H1 (cell line): ENCODE data around the gene TCEA3. TPM values are rescaled to one million over a fixed set of nuclear protein-coding genes. Genes with fewer than 3 reads are reported as not detected.

Source experiments
- CTCF ChIA-PET: fragments of 300-600 bp; sonication (Branson Sonifier 250); formaldehyde crosslinking; loops from one replicate; lab custom pipeline; 2021; ENCODE audit not compliant: partially characterized antibody; lab: Charles Lee
- POLR2A ChIA-PET: fragments of 300-600 bp; sonication (Branson Sonifier 250); formaldehyde crosslinking; loops from one replicate; lab custom pipeline; 2021; ENCODE audit warnings: inconsistent platforms; ENCODE audit not compliant: partially characterized antibody; lab: Charles Lee
- DNase-seq, 2 experiments: peaks; one replicate each; pipeline versions ENCODE4 v3.0.0 to v3.0.0-alpha.2; 2010 to 2022; ENCODE audit warnings: low spot score in 2 of 2, low read depth in 1 of 2, mixed read lengths in 1 of 2
- FAIRE-seq: peaks from 2 replicates; lab custom pipeline; 2011; peaks lifted over from hg19 to GRCh38; lab: Jason Lieb, UNC
- H2AFZ ChIP-seq: 2 replicates; pipeline ENCODE4 v1.8.1; 2012; ENCODE audit warnings: low read length, inconsistent platforms
- H2AK5ac ChIP-seq: 2 replicates; pipeline ENCODE4 v1.6.1; 2013; ENCODE audit warnings: low read depth, low read length
- H2BK120ac ChIP-seq: replicated peaks from 2 replicates; pipeline ENCODE3; 2013; ENCODE audit warnings: low read depth, low read length, inconsistent platforms
- H2BK12ac ChIP-seq: 2 replicates; pipeline ENCODE4 v1.6.1; 2013; ENCODE audit warnings: low read depth, low read length
- H2BK15ac ChIP-seq: 2 replicates; pipeline ENCODE4 v1.6.1; 2013; ENCODE audit warnings: low read length
- H2BK20ac ChIP-seq: 2 replicates; pipeline ENCODE4 v1.6.1; 2013; ENCODE audit warnings: low read length
- H2BK5ac ChIP-seq: 2 replicates; pipeline ENCODE4 v1.6.1; 2013; ENCODE audit warnings: low read depth, low read length
- H3K14ac ChIP-seq: 2 replicates; pipeline ENCODE4 v1.6.1; 2013; ENCODE audit warnings: inconsistent platforms; ENCODE audit not compliant: insufficient read length
- H3K18ac ChIP-seq: 2 replicates; pipeline ENCODE4 v1.6.1; 2013; ENCODE audit warnings: low read length; ENCODE audit errors: extremely low read depth
- H3K23ac ChIP-seq: 2 replicates; pipeline ENCODE4 v1.6.1; 2013; ENCODE audit warnings: inconsistent platforms; ENCODE audit not compliant: insufficient read length
- H3K23me2 ChIP-seq: 2 replicates; pipeline ENCODE4 v1.6.1; 2013; ENCODE audit warnings: low read depth, low read length
- H3K27ac ChIP-seq: 2 replicates; pipeline ENCODE4 v1.6.1; 2011; ENCODE audit warnings: low read depth, low read length, inconsistent platforms
- H3K27me3 ChIP-seq, 4 experiments: replicated peaks in 1 of 4; 1 replicate in 1 of 4; 2 replicates in 3 of 4; pipeline versions ENCODE4 v1.6.1 to v1.8.1; 2011 to 2013; ENCODE audit warnings: low read length in 3 of 4, mild to moderate bottlenecking in 3 of 4, inconsistent platforms in 2 of 4, mixed read lengths in 2 of 4, moderate library complexity in 1 of 4; ENCODE audit not compliant: control insufficient read depth in 3 of 4, insufficient read depth in 3 of 4; ENCODE audit errors: extremely low read depth in 1 of 4
- H3K36me3 ChIP-seq, 4 experiments: 2 replicates each; pipeline versions ENCODE4 v1.6.1 to v1.8.1; 2011 to 2013; ENCODE audit warnings: mild to moderate bottlenecking in 4 of 4, low read length in 3 of 4, moderate library complexity in 2 of 4, control low read depth in 1 of 4, inconsistent platforms in 1 of 4; ENCODE audit not compliant: insufficient read depth in 4 of 4, control insufficient read depth in 2 of 4
- H3K4ac ChIP-seq: replicated peaks from 2 replicates; pipeline ENCODE3; 2013; ENCODE audit warnings: low read length, low read depth, mixed read lengths, inconsistent platforms; ENCODE audit not compliant: insufficient read length
- H3K4me1 ChIP-seq, 4 experiments: replicated peaks in 1 of 4; 1 replicate in 1 of 4; 2 replicates in 3 of 4; pipeline versions ENCODE4 v1.6.1 to v1.8.1; 2011 to 2013; ENCODE audit warnings: low read length in 3 of 4, inconsistent platforms in 2 of 4, mixed read lengths in 1 of 4; ENCODE audit not compliant: insufficient read depth in 4 of 4, control insufficient read depth in 3 of 4
- H3K4me2 ChIP-seq, 2 experiments: 2 replicates each; pipeline versions ENCODE4 v1.6.1 to v1.8.1; 2011 to 2013; ENCODE audit warnings: low read depth in 2 of 2, low read length in 2 of 2, control low read depth in 1 of 2, inconsistent platforms in 1 of 2, mild to moderate bottlenecking in 1 of 2; ENCODE audit not compliant: insufficient read depth in 1 of 2
- H3K4me3 ChIP-seq, 4 experiments: fragments of 200-600, 300-600 bp in 1 of 4; sonication (generic), shearing (Covaris generic), sonication (Bioruptor Twin) in 1 of 4; 2 replicates each; pipeline versions ENCODE4 v1.5.1 to v1.8.1; 2011 to 2016; ENCODE audit warnings: low read length in 4 of 4, low read depth in 3 of 4, control low read depth in 2 of 4, inconsistent platforms in 2 of 4, mild to moderate bottlenecking in 2 of 4, mixed read lengths in 1 of 4, moderate library complexity in 1 of 4; ENCODE audit not compliant: insufficient read depth in 2 of 4; ENCODE audit errors: extremely low read depth in 1 of 4
- H3K56ac ChIP-seq: replicated peaks from 2 replicates; pipeline ENCODE3; 2013; ENCODE audit warnings: low read depth, mild to moderate bottlenecking, mixed read lengths, low read length, inconsistent platforms; ENCODE audit not compliant: insufficient read length
- H3K79me1 ChIP-seq: 2 replicates; pipeline ENCODE4 v1.6.1; 2013; ENCODE audit warnings: low read depth, low read length, control low read depth
- H3K79me2 ChIP-seq, 2 experiments: 2 replicates each; pipeline versions ENCODE4 v1.6.1 to v1.8.1; 2012 to 2013; ENCODE audit warnings: low read length in 2 of 2, mild to moderate bottlenecking in 2 of 2, inconsistent platforms in 1 of 2; ENCODE audit not compliant: insufficient read depth in 2 of 2, control insufficient read depth in 1 of 2
- H3K9ac ChIP-seq, 4 experiments: replicated peaks in 1 of 4; 1 replicate in 1 of 4; 2 replicates in 3 of 4; pipeline versions ENCODE4 v1.6.1 to v1.8.1; 2011 to 2013; ENCODE audit warnings: low read depth in 3 of 4, low read length in 3 of 4, control low read depth in 2 of 4, mild to moderate bottlenecking in 2 of 4, moderate library complexity in 2 of 4, inconsistent platforms in 1 of 4; ENCODE audit errors: extremely low read depth in 1 of 4
- H3K9me3 ChIP-seq, 2 experiments: 2 replicates each; pipeline versions ENCODE4 v1.6.1 to v1.8.1; 2012 to 2013; ENCODE audit warnings: mild to moderate bottlenecking in 2 of 2, moderate library complexity in 2 of 2, control low read depth in 1 of 2, inconsistent platforms in 1 of 2, low read depth in 1 of 2, low read length in 1 of 2, mixed read lengths in 1 of 2; ENCODE audit not compliant: insufficient read depth in 2 of 2
- H4K20me1 ChIP-seq, 2 experiments: replicated peaks in 1 of 2; 2 replicates each; pipeline versions ENCODE3 to v1.8.1; 2011 to 2013; ENCODE audit warnings: inconsistent platforms in 2 of 2, low read length in 2 of 2, mild to moderate bottlenecking in 1 of 2; ENCODE audit not compliant: insufficient read depth in 2 of 2, control insufficient read depth in 1 of 2
- H4K5ac ChIP-seq: 2 replicates; pipeline ENCODE4 v1.6.1; 2013; ENCODE audit warnings: low read length, low read depth, mixed read lengths, inconsistent platforms; ENCODE audit not compliant: insufficient read length
- H4K8ac ChIP-seq: 2 replicates; pipeline ENCODE4 v1.8.0; 2013; ENCODE audit warnings: mild to moderate bottlenecking, moderate library complexity, low read length, inconsistent platforms; ENCODE audit not compliant: insufficient read depth; ENCODE audit errors: extremely low read depth
- H4K91ac ChIP-seq: replicated peaks from 2 replicates; pipeline ENCODE3; 2013; ENCODE audit warnings: low read length, mixed read lengths, inconsistent platforms; ENCODE audit not compliant: insufficient read length
- BRCA1 ChIP-seq: IDR thresholded peaks from 2 replicates; pipeline ENCODE4 v1.6.1; 2012; ENCODE audit warnings: low read depth, low read length, improper control_type of control experiment
- CBX5 ChIP-seq: fragments of 300-800, 300-1000 bp; sonication (generic); IDR thresholded peaks from 2 replicates; pipeline ENCODE4 v1.7.1; 2016; ENCODE audit warnings: antibody characterized with exemption, low read length, low read depth
- EGR1 ChIP-seq: IDR thresholded peaks from 2 replicates; pipeline ENCODE4 v1.6.1; 2011; ENCODE audit warnings: low read depth, low read length, borderline replicate concordance
- EZH2 ChIP-seq: fragments of 200-600 bp; sonication (generic); IDR thresholded peaks from 2 replicates; pipeline ENCODE4 v1.7.1; 2012; ENCODE audit warnings: low read depth, mild to moderate bottlenecking, moderate library complexity, low read length, inconsistent platforms; ENCODE audit not compliant: severe bottlenecking
- GABPA ChIP-seq: IDR thresholded peaks from 2 replicates; pipeline ENCODE4 v1.6.1; 2011; ENCODE audit warnings: mild to moderate bottlenecking, low read length, moderate library complexity, borderline replicate concordance; ENCODE audit not compliant: insufficient read depth
- GTF2F1 ChIP-seq: IDR thresholded peaks from 2 replicates; pipeline ENCODE4 v1.6.1; 2012; ENCODE audit warnings: low read depth, low read length, improper control_type of control experiment, borderline replicate concordance
- RAD21 ChIP-seq, 2 experiments: IDR thresholded peaks in 1 of 2; conservative IDR thresholded peaks in 1 of 2; 2 replicates each; pipeline ENCODE4 v1.6.1; 2011; ENCODE audit warnings: low read depth in 2 of 2, low read length in 2 of 2, improper control_type of control experiment in 1 of 2, inconsistent platforms in 1 of 2, mild to moderate bottlenecking in 1 of 2, moderate library complexity in 1 of 2
- RBBP5 ChIP-seq: IDR thresholded peaks from 2 replicates; pipeline ENCODE4 v1.7.1; 2012; ENCODE audit warnings: low read depth, mild to moderate bottlenecking, inconsistent platforms, low read length, moderate library complexity, borderline replicate concordance
- ZNF274 ChIP-seq: IDR thresholded peaks from 2 replicates; pipeline ENCODE4 v1.7.0; 2012; ENCODE audit warnings: low read length, borderline replicate concordance; ENCODE audit errors: extremely low read depth
- WGBS, 2 experiments: shearing (Covaris generic) in 1 of 2; methylation state at CpG; one replicate each; pipeline versions ENCODE4 v1.1.6 to v1.1.7; 2013 to 2015; ENCODE audit warnings: low lambda C conversion rate in 2 of 2, mixed read lengths in 2 of 2, inconsistent platforms in 1 of 2, low coverage in 1 of 2, missing lambda C conversion rate in 1 of 2; ENCODE audit not compliant: insufficient replicate concordance in 2 of 2, insufficient coverage in 1 of 2, insufficient read length in 1 of 2; ENCODE audit errors: extremely low coverage in 1 of 2, missing lambda C conversion rate in 1 of 2; 5-methylcytosine and 5-hydroxymethylcytosine counted together
- polyA plus RNA-seq, 7 experiments: library from polyadenylated mRNA; depleted of rRNA in 3 of 7; stranded (reverse) in 5 of 7; unstranded in 2 of 7; fragments of >200 nt in 5 of 7; fragments of 200-250 nt in 2 of 7; gene quantifications; 1 replicate in 5 of 7; 2 replicates in 1 of 7; 4 replicates in 1 of 7; pipeline versions ENCODE4 v1.2.1 to v1.2.3, GENCODE V29; 2011 to 2013; ENCODE audit warnings: missing spikeins in 2 of 7, mixed read lengths in 2 of 7
- total RNA-seq: library from RNA; stranded (reverse); fragmentation: NEBNext Ultra II Directional; extraction: Animal tissue kit (Norgen Biotek cat#: 25700); gene quantifications from 2 replicates; pipeline ENCODE4 v1.2.1, GENCODE V29; 2021
- TF ChIP-seq, protein P1 (sequence below): IDR thresholded peaks from 2 replicates; pipeline ENCODE4 v1.6.1; 2012; ENCODE audit warnings: inconsistent platforms

TCEA3 gene
- total and polyA plus RNA-seq, 2 of the 8 experiments (the other 6 are each of a cell fraction or from before 2014, with no cell fraction given), result 0.08 TPM; not detected in 1

DNA sequence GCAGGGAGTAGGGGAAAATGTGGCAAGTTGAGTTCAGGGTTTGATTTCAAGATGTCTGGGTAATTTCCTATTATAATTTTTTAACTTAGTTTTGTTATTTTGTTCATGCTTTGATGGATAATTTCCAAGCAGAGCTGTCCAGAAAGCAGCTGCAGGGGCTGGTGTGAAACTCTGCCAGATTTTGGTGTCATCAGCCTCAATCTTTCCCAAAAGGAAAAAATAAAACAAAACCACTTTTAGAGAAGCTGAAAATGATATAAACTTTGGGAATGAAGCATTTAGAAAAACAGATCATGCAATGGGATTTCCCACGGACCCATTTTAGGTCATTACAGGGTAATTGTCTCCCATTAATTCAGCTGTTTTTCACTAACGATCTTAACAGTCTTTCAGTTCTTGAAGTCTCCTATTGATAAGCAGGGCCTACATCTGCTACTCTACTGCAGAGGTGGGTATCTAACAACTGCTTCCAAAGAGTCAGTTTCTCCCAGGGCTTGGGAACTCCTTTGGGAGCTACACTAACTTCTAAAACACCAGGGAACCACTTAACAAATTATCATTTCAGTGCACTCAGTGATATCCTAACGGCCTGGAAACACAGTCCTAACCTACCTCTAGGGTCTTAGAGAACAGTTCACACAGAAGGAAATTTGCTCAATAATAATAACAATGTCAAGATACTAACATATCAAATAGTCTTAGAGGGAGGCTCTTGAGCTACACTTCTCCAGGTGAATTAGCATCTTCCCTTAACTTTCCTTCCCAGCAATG lies 67.2 kb downstream of the TCEA3 start:
- H2BK12ac ChIP-seq, result no peak overlapping the region
- no peak overlapping the region for H3K14ac ChIP-seq
- H3K79me1 ChIP-seq, result no peaks in the 10 kb centered on the region
- no peak overlapping the region for H2AFZ ChIP-seq
- H3K9ac ChIP-seq, result no peak overlapping the region
- WGBS, 2 experiments, result 18% methylated on average over 3 of the region's 3 CpGs; no CpG with 5 or more reads in 1 of the 2 experiments
- no peak overlapping the region for H3K27ac ChIP-seq
- no peak overlapping the region for H3K4ac ChIP-seq
- no peak overlapping the region for H2BK5ac ChIP-seq
- H2BK20ac ChIP-seq, result no peak overlapping the region
- no peak overlapping the region for H2BK120ac ChIP-seq
- CTCF ChIA-PET, result interaction anchor here (0.6 to 3.3 kb wide), 6 partner anchors 8 to 183 kb away, joined by 3 to 12 read pairs (median 4); no protein-coding TSS in a partner anchor
- H4K91ac ChIP-seq, result no peak overlapping the region
- no peak overlapping the region for H3K56ac ChIP-seq
- peaks cover 0 to 35% (median 4%) of the 10 kb centered on the region in 4 experiments; a peak in 4 of 8 replicates for H3K36me3 ChIP-seq
- no peak overlapping the region for H2BK15ac ChIP-seq
- POLR2A ChIA-PET, result interaction anchor here (1.0 to 2.7 kb wide), 5 partner anchors 11 to 337 kb away, joined by 3 to 17 read pairs (median 11); partner anchors contain the start of gene HNRNPR
- H3K9me3 ChIP-seq, result peaks cover 33 to 36% of the 10 kb centered on the region in 2 experiments
- H4K5ac ChIP-seq, result no peak overlapping the region
- H3K4me2 ChIP-seq, result no peak overlapping the region
- peaks cover 3 to 5% of the 10 kb centered on the region in 2 experiments for H4K20me1 ChIP-seq
- H3K79me2 ChIP-seq, result no peaks in the 10 kb centered on the region
- FAIRE-seq (peak; percentile 89), DNase-seq (peak in 1 of 2 experiments; percentile 54)
- H2AK5ac ChIP-seq, result no peak overlapping the region
- no peaks in the 10 kb centered on the region for H3K4me1 ChIP-seq
- no peak overlapping the region for H3K4me3 ChIP-seq
- peaks cover 79 to 99% (median 93%) of the 10 kb centered on the region in 4 experiments for H3K27me3 ChIP-seq
- H3K18ac ChIP-seq, result no peak overlapping the region
- H3K23me2 ChIP-seq, result no peaks in the 10 kb centered on the region; the same call in 1 of the 2 replicates
- no peak overlapping the region for H3K23ac ChIP-seq
- H4K8ac ChIP-seq, result no peak overlapping the region
- no peak for TF ChIP-seq GTF2F1
- 0 out of 4 replicates have a peak, but pooled peaks of 1 of the 2 experiments have one; percentile 0 for TF ChIP-seq RAD21 (IDR thresholded peaks at IDR 0.05 in 1 of 2, conservative IDR thresholded peaks at IDR 0.05 in 1 of 2; ENCODE audit: low read depth in 2 of 2, low read length in 2 of 2)
- no peak for TF ChIP-seq GABPA
- no peak for TF ChIP-seq RBBP5
- TF ChIP-seq EGR1, result peak; percentile 89
- TF ChIP-seq EZH2, result no peak
- TF ChIP-seq, protein P1, sequence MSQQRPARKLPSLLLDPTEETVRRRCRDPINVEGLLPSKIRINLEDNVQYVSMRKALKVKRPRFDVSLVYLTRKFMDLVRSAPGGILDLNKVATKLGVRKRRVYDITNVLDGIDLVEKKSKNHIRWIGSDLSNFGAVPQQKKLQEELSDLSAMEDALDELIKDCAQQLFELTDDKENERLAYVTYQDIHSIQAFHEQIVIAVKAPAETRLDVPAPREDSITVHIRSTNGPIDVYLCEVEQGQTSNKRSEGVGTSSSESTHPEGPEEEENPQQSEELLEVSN, result no peak
- TF ChIP-seq CBX5, result no peak
- TF ChIP-seq BRCA1, result no peak
- TF ChIP-seq ZNF274, result peak; percentile 66
